HepG2 (cell line): ENCODE measurements around the gene TULP3. TPM values are rescaled to one million over a fixed set of nuclear protein-coding genes. Genes with fewer than 3 reads are reported as not detected.

Source experiments
- BCL3 ChIP-seq: sonication (generic); formaldehyde crosslinking; IDR thresholded peaks from 2 replicates; pipeline ENCODE4 v1.5.1; 2020; ENCODE audit warnings: mild to moderate bottlenecking, missing genetic modification reagents, moderate library complexity
- CCAR2 ChIP-seq: fragments of 200-400 bp; formaldehyde crosslinking; optimal IDR thresholded peaks from 2 replicates; pipeline ENCODE3; 2018; ENCODE audit warnings: low read depth, mild to moderate bottlenecking, low read length, moderate library complexity
- HDAC1 ChIP-seq: sonication (generic); formaldehyde crosslinking; IDR thresholded peaks from 2 replicates; pipeline ENCODE4 v1.5.1; 2020; ENCODE audit warnings: mild to moderate bottlenecking, missing genetic modification reagents
- HMGXB4 ChIP-seq, 2 experiments: sonication (generic) in 1 of 2; formaldehyde crosslinking in 1 of 2; IDR thresholded peaks; 2 replicates each; pipeline versions ENCODE4 v1.4.0 to v1.6.1; 2018 to 2020; ENCODE audit warnings: missing genetic modification reagents in 2 of 2, borderline replicate concordance in 1 of 2, low read depth in 1 of 2, mild to moderate bottlenecking in 1 of 2, missing biosample characterization in 1 of 2
- MYC ChIP-seq: sonication (generic); formaldehyde crosslinking; IDR thresholded peaks from 2 replicates; pipeline ENCODE4 v1.9.0; 2021; ENCODE audit warnings: missing genetic modification reagents, borderline replicate concordance
- NFIB ChIP-seq: sonication (generic); formaldehyde crosslinking; IDR thresholded peaks from 2 replicates; pipeline ENCODE4 v1.9.0; 2021; ENCODE audit warnings: missing genetic modification reagents, mild to moderate bottlenecking, borderline replicate concordance
- PRDM10 ChIP-seq: sonication (generic); formaldehyde crosslinking; IDR thresholded peaks from 2 replicates; pipeline ENCODE4 v1.4.0; 2020; ENCODE audit warnings: low read depth, missing genetic modification reagents
- polyA plus RNA-seq, 8 experiments: library from polyadenylated mRNA; depleted of rRNA in 3 of 8; stranded (reverse) in 7 of 8; unstranded in 1 of 8; fragments of >200 nt; fragmentation: Illumina TruSeq in 4 of 8; extraction: Trizol in 4 of 8; gene quantifications; 2 replicates each; pipeline versions ENCODE4 v1.2.1 to v1.2.3, GENCODE V29; 2011 to 2016; ENCODE audit warnings: low read depth in 4 of 8, missing spikeins in 1 of 8, mixed read lengths in 1 of 8; ENCODE audit not compliant: insufficient read depth in 1 of 8
- total RNA-seq, 5 experiments: library from RNA; depleted of rRNA; stranded (reverse); fragments of >200 nt; fragmentation: Illumina TruSeq; extraction: Trizol; gene quantifications; 2 replicates each; pipeline ENCODE4 v1.2.3, GENCODE V29; 2016; ENCODE audit warnings: low read depth in 1 of 5
- TF ChIP-seq, protein P1 (sequence below): sonication (generic); formaldehyde crosslinking; IDR thresholded peaks from 2 replicates; pipeline ENCODE4 v1.5.1; 2020; ENCODE audit warnings: mild to moderate bottlenecking, missing genetic modification reagents, borderline replicate concordance

Gene TULP3
- total and polyA plus RNA-seq, 2 of the 13 experiments (the other 11 are each of a cell fraction or from before 2014, with no cell fraction given), result 11.2 to 13.2 TPM

DNA sequence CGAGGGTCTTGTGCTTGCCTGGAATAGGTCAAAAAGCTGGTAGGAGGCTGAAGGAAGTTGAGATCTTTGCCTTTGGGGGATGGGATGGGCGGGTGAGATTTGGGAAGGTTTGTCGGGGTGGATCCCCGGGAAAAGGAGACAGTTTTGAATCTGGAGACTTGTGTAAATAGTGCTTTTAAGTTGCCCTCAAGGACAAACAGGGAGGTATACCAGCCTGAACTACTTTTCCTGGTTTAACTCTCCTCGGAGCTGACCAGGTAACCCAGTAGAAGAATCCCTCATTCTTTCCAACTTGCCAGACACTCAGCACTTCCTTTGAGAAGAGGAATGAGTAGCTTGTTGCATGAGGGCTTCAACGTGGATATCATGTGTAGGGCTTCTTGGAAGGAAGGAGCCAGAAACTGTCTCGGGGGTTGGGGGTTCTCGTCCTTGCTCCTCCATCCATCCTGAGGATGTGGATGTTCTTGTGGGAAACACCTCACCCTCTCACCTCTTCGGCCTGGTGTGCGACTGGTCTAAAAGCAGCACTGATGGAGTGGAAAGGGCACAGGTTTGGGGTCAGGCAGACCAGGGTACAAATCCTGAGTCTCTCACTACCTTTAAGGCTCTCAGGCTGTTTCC lies 70.4 kb downstream of the TULP3 start (continued):
- TF ChIP-seq CCAR2, result no peak
- TF ChIP-seq PRDM10 (CRISPR knock-in tag), result no peak
- no peak for TF ChIP-seq HMGXB4 (CRISPR knock-in tag; IDR thresholded peaks at IDR 0.05; ENCODE audit: borderline replicate concordance in 1 of 2, low read depth in 1 of 2)
- TF ChIP-seq NFIB, result no peak
- 0 out of 2 replicates have a peak, but pooled peaks have one; percentile 3 for TF ChIP-seq MYC (CRISPR knock-in tag)
- peak; percentile 50 for TF ChIP-seq HDAC1 (CRISPR knock-in tag)
- TF ChIP-seq, protein P1, sequence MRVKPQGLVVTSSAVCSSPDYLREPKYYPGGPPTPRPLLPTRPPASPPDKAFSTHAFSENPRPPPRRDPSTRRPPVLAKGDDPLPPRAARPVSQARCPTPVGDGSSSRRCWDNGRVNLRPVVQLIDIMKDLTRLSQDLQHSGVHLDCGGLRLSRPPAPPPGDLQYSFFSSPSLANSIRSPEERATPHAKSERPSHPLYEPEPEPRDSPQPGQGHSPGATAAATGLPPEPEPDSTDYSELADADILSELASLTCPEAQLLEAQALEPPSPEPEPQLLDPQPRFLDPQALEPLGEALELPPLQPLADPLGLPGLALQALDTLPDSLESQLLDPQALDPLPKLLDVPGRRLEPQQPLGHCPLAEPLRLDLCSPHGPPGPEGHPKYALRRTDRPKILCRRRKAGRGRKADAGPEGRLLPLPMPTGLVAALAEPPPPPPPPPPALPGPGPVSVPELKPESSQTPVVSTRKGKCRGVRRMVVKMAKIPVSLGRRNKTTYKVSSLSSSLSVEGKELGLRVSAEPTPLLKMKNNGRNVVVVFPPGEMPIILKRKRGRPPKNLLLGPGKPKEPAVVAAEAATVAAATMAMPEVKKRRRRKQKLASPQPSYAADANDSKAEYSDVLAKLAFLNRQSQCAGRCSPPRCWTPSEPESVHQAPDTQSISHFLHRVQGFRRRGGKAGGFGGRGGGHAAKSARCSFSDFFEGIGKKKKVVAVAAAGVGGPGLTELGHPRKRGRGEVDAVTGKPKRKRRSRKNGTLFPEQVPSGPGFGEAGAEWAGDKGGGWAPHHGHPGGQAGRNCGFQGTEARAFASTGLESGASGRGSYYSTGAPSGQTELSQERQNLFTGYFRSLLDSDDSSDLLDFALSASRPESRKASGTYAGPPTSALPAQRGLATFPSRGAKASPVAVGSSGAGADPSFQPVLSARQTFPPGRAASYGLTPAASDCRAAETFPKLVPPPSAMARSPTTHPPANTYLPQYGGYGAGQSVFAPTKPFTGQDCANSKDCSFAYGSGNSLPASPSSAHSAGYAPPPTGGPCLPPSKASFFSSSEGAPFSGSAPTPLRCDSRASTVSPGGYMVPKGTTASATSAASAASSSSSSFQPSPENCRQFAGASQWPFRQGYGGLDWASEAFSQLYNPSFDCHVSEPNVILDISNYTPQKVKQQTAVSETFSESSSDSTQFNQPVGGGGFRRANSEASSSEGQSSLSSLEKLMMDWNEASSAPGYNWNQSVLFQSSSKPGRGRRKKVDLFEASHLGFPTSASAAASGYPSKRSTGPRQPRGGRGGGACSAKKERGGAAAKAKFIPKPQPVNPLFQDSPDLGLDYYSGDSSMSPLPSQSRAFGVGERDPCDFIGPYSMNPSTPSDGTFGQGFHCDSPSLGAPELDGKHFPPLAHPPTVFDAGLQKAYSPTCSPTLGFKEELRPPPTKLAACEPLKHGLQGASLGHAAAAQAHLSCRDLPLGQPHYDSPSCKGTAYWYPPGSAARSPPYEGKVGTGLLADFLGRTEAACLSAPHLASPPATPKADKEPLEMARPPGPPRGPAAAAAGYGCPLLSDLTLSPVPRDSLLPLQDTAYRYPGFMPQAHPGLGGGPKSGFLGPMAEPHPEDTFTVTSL (CRISPR knock-in tag), result peak; percentile 28; the same call in 1 of the 2 replicates
- TF ChIP-seq BCL3, result 0 out of 2 replicates have a peak, but pooled peaks have one; percentile 12
